Lower leg skin (tissue), 3 donors: ENCODE measurements around the gene PKP1.

Source experiments
- CTCF ChIP-seq, 3 donors: fragments of 450-650 bp; IDR thresholded peaks; one replicate each; pipeline ENCODE4 v1.5.1; 2016; ENCODE audit warnings: antibody characterized with exemption in 3 of 3, mild to moderate bottlenecking in 3 of 3, moderate library complexity in 2 of 3
- POLR2A ChIP-seq, 2 donors: fragments of 450-650 bp; IDR thresholded peaks; one replicate each; pipeline ENCODE4 v1.6.1; 2016 to 2017; ENCODE audit warnings: antibody characterized with exemption in 2 of 2, mild to moderate bottlenecking in 1 of 2, moderate library complexity in 1 of 2

GRCh38 chr1:201262963-201263608, 20.2 kb upstream of the PKP1 start:
- TF ChIP-seq CTCF (IDR thresholded peaks at IDR 0.05) (no peak), POLR2A (IDR thresholded peaks at IDR 0.05) (no peak)
